GM21360 (cell line): ENCODE data around the gene SDHAF4.
"Not testable (repeated sequence)": the region's sequence is repeated elsewhere in the genome, so short reads cannot be mapped to it uniquely, and the experiment has no call there.

Experiments used
- ATAC-seq: cut with Tn5 transposase; IDR thresholded peaks from one replicate; pipeline ENCODE4 v1.9.1; 2021; ENCODE audit warnings: mild to moderate bottlenecking, moderate library complexity; ENCODE audit not compliant: unreplicated experiment

The SDHAF4 gene

DNA sequence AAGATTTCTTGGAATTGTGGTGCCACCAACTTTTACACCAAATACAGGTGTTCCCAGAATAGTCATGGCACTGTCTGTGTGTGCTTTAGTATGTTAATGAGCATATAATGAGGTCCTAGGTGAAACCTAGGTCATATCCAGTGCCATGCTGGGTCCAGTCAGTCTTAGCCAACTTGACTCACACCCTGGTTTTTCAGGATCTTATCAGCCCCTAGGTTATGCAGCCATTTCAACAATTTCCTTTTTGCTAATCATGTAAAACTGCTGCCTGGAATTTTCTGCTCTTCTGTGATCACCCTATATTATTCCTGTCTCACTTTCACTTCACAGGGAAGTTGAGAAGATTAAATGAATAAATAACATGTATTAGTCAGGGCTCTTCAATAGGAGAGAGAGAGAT, 23.7 kb downstream of the SDHAF4 start:
- no peak for ATAC-seq

GRCh38 chr6:70592391-70593117, 25.8 kb downstream of the SDHAF4 start:
- ATAC-seq: no peak

DNA sequence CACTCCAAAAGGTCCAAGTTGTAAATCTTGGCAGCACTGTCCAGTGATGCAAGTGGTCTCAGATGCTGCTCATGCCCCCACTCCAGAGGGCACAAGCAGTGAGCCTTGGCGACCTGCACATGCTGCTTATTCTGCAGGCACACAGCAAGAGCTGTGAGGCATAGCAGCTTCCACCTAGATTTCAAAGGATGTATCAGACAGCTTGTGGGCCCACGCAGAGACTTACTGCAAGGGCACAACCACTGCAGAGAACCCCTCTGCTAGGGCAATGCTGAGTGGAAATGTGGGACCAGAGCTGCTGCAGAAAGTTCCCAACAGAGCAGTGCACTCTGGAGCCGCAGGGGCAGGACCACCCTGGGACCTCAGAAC, 26.4 kb downstream of the SDHAF4 start:
- no peak for ATAC-seq

DNA sequence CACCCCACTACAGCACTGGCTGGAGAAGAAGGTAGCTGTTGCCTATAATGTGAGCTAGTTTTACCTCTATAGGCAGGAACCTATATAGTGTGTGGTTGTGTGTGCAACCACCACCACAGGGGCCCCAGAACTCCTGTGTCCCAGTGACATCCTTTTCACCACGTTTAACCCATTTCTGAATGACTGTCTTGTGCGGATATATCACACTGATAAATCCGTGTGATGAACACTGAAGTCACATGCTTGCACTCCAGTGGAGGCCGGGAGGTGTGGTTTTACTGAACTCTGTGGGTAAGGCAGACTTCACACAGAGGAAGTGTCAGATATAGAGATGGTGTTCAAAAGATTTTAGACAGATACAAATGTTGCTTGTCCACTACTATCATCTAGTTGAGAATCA, 32.5 kb downstream of the SDHAF4 start:
- ATAC-seq: no peak

- no peak for ATAC-seq
These were observed 34.3 kb downstream of the SDHAF4 start for GRCh38 chr6:70601014-70601413.

GRCh38 chr6:70604254-70604653, 37.5 kb downstream of the SDHAF4 start:
- ATAC-seq: no peak

GRCh38 chr6:70607371-70607770, 40.6 kb downstream of the SDHAF4 start:
- ATAC-seq: not testable (repeated sequence)

DNA sequence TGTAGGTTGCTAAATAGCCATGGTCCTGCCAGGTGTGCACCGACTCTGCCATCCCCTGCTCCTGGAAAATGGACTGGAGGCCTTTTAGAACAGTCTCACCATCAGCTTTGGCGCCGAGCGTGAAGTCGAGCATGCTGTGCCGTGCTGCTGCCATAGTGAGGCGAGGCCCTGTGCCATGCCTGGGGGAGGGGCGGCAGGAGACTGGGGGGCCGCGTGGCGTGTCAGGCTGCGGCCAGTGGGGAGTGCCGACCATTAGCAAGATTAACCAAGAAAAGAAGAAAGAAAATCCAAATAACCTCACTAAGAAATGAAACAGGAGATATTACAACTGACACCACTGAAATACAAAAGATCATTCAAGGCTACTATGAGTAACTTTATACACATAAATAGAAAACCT, 42.5 kb downstream of the SDHAF4 start:
- ATAC-seq: not testable (repeated sequence)

DNA sequence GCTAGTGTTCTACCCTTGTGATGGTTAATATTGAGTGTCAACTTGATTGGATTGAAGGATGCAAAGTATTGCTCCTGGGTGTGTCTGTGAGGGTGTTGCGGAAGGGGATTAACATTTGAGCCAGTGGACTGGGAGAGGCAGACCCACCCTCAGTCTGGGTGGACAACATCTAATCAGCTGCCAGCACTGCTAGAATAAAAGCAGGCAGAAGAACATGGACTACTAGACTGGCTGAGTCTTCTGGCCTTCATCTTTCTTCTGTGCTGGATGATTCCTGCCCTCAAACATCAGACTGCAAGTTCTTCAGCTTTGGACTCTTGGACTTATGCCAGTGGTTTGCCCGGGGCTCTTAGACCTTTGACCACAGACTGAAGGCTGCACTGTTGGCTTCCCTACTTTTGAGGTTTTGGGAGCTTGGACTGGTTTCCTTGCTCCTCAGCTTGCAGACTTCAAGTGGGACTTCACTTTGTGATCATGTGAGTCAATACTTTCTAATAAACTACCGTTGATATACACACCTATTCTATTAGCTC, 50.1 kb downstream of the SDHAF4 start:
- ATAC-seq: no peak

DNA sequence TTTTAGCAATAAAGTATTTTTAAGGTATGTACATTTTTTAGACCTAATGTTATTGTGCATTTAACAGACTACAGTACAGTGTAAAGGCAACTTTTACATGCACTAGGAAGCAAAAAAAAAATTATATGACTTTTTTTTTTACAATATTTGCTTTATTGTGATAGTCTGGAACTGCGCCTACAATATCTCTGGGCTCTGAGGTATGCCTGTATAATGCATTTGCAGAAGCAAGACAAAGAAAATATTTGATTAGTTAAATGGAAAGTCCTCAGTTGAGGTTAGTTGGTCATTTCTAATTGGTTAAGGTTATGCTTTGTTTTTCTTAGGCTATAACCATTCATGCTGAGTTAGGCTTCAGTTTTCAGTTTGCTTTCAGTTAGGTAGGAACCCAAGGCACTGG, 54.0 kb downstream of the SDHAF4 start:
- ATAC-seq: no peak

GRCh38 chr6:70622461-70622860, 55.7 kb downstream of the SDHAF4 start:
- no peak for ATAC-seq

DNA sequence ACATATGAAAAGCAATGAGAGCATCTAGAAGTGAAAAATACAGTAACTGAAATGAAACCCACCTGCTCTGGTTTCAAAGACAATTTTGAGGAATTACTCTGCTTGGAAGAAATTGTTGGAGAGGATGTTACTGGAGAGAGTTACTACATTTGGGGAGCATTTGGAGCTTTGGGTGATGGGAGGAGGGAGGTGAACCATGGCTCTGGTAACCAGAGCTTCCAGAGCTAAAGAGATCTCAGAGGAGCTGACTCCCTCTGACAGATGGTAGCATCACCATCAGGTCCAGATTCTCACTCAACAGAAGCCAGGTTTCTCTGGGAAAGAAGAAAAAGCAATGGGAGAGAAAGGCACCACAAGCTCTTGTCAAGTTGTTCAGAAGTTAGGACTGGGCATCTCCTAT, 58.7 kb downstream of the SDHAF4 start:
- no peak for ATAC-seq

DNA sequence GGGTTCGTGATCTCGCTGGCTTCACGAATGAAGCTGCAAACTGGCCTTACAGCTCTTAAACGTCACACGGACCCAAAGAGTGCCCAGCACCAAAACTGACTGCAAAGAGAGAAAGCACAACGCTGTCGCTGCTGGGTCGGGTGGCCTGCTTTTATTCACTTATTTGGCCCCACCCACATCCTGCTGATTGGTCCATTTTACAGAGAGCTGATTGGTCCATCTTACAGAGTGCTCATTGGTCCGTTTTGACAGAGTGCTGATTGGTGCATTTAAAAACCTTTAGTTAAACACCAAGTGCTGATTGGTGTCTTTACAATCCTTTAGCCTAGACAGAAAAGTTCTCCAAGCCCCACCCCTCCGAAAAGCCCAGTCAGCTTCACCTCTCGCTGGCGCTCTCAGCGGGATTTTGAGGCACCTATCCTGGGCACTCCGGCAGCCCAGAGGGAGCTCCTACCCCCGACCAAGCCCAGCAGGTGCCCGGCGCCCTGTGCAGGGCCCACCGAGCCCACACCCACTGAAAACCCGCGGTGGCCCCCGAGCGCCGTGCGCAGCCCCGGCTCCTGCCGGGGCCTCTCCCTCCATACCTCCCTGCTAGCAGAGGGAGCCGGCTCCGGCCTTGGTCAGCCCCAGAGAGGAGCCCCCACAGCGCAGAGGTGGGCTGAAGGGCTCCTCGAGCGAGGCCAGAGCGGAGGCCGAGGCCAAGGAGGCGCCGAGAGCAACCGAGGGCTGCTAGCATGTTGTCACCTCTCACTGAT, 60.9 kb downstream of the SDHAF4 start:
- no peak for ATAC-seq

- ATAC-seq: no peak
These were observed 63.2 kb downstream of the SDHAF4 start for GRCh38 chr6:70629929-70630328.

- no peak for ATAC-seq
These were observed 67.1 kb downstream of the SDHAF4 start for GRCh38 chr6:70633870-70634269.

GRCh38 chr6:70636596-70636995, 69.9 kb downstream of the SDHAF4 start:
- no peak for ATAC-seq

DNA sequence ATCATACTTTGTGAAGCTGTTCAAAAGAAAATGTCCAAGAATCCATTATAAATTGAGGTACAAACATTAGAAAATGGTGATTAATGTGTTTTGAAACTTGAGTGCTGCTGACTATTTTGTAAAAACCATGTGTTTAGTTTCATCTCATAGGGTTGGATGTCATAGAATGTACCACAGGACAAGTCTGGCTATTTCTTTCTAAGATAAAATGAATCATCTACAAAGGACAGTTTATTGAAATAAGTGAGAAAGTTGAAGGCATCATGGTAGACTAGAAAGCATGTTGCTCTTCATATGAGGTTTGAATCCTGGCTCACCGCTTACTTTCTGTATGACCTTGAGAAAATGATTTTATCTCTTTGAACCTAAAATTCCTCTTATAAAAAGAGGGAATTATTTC, 71.7 kb downstream of the SDHAF4 start:
- ATAC-seq: no peak
